ENCODE data around the gene C10orf120.

C10orf120 gene

GRCh38 chr10:122678266-122678665 lies 21.4 kb downstream of the C10orf120 start:
- in situ Hi-C loops (cut with HindIII; ENCODE audit: low sequenced_read_pairs), result no loop called here
- DNase-seq (ENCODE audit: low read depth, low spot score), result no peak
- no peak overlapping the region for H3K4me3 ChIP-seq (ENCODE audit: low read depth, low read length)
- TF ChIP-seq, protein P1, sequence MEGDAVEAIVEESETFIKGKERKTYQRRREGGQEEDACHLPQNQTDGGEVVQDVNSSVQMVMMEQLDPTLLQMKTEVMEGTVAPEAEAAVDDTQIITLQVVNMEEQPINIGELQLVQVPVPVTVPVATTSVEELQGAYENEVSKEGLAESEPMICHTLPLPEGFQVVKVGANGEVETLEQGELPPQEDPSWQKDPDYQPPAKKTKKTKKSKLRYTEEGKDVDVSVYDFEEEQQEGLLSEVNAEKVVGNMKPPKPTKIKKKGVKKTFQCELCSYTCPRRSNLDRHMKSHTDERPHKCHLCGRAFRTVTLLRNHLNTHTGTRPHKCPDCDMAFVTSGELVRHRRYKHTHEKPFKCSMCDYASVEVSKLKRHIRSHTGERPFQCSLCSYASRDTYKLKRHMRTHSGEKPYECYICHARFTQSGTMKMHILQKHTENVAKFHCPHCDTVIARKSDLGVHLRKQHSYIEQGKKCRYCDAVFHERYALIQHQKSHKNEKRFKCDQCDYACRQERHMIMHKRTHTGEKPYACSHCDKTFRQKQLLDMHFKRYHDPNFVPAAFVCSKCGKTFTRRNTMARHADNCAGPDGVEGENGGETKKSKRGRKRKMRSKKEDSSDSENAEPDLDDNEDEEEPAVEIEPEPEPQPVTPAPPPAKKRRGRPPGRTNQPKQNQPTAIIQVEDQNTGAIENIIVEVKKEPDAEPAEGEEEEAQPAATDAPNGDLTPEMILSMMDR (IDR thresholded peaks at IDR 0.05; ENCODE audit: low read depth, low read length), result no peak

DNA sequence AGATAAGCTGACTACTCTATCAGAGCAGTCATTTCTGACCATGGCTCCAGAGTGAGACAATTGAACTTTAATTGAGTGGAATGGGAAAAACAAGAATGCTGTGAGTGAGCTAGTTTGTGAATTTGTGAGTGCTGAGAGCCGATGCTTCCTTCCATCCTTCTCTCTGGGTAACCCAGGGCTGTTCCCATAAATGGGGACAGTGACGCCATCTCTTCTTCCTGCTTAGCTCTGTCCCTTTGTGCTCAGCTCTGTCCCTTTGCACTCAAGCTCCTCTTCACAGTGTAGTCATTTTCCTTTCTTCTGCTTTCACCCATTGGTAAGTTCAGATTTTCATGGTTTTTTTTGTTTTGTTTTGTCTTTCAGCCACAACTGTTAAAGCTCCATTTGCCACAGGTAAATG lies 24.4 kb downstream of the C10orf120 start:
- in situ Hi-C loops (cut with HindIII; ENCODE audit: low sequenced_read_pairs), result no loop called here
- no peak for DNase-seq (ENCODE audit: low read depth, low spot score)
- H3K4me3 ChIP-seq (ENCODE audit: low read depth, low read length), result no peak overlapping the region
- TF ChIP-seq, protein P1 (IDR thresholded peaks at IDR 0.05; ENCODE audit: low read depth, low read length), result no peak

DNA sequence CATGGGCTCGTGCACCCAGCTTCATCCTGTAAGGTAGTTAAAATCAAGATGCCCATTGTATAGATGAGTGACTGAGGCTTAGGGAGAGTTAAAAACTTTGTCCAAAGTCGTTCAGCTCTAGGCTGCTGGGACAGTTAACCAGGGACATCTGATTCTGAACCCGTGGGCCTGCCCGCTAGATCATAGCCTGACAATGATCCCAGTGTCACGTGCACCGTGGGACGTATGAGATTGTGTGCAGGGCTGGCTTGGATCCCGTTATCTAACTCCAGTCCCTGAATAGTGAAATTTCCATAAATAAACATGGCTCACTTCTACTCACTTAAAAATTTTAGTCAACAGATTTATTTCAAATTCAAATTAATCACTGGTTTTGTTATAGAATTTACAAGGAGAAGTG lies 24.9 kb downstream of the C10orf120 start:
- TF ChIP-seq, protein P1 (IDR thresholded peaks at IDR 0.05; ENCODE audit: low read depth, low read length), result no peak
- DNase-seq (ENCODE audit: low read depth, low spot score), result no peak
- in situ Hi-C loops (cut with HindIII; ENCODE audit: low sequenced_read_pairs), result no loop called here
- no peak overlapping the region for H3K4me3 ChIP-seq (ENCODE audit: low read depth, low read length)

DNA sequence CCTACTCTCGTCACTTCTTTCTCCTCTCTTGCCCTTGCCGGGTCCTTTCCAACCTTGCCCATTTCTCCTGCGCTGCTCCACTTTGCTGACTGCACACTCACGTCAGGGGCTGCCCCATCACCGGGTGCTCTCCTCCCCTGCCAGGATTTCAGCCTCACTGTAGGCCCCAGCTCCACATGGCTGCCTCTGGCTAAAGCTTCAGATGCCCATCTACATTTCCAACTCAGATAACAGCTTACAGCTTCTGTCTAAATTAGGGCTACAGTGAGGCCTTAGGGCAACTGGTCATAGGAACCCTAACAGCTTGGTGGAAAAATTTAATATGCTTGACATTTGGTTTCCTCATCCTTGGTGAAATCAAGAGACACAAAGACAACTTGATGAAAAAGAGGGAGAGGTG lies 25.9 kb downstream of the C10orf120 start:
- no peak for DNase-seq (ENCODE audit: low read depth, low spot score)
- in situ Hi-C loops (cut with HindIII; ENCODE audit: low sequenced_read_pairs), result no loop called here
- TF ChIP-seq, protein P1 (IDR thresholded peaks at IDR 0.05; ENCODE audit: low read depth, low read length), result no peak
- no peak overlapping the region for H3K4me3 ChIP-seq (ENCODE audit: low read depth, low read length)

DNA sequence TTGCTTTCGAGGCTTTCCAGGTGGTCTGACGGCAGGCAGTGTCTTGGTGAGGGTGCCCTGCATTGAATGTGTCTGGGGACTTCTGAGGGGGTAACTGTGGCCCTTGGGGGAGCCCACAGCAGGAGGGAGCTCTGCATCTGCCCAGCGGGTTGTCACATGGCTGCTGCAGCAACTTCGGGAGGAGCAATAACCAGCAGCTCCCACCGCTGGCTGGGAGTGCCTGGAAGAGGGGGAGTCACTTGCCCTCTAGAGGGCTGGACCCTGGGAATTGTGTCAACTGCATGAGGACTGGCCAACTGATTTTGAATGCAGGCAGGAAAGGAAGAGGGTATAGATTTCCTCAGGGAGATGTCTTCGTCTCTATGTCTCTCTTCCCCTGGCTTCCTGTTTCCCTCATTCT lies 26.4 kb downstream of the C10orf120 start:
- in situ Hi-C loops (cut with HindIII; ENCODE audit: low sequenced_read_pairs), result no loop called here
- no peak overlapping the region for H3K4me3 ChIP-seq (ENCODE audit: low read depth, low read length)
- TF ChIP-seq, protein P1 (IDR thresholded peaks at IDR 0.05; ENCODE audit: low read depth, low read length), result no peak
- DNase-seq (ENCODE audit: low read depth, low spot score), result no peak

DNA sequence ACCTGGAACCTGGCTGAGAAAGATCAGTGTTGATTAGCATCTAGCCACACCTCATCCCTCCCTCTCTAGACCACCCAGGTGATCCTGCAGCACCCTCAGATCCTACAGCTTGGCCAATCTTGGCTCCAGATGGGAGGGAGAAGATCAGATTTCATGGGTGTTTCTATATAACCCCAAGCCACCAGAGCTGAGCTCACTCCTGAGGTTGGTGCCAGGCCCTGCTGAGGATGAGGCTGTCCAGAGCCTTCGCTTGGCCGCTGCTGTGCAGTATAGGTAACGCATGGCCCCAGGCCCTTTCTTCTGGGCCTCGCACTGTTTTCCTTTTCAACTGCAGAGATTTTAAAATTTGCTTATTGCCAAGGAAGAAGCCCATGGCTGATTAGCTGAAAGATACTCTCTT lies 27.0 kb downstream of the C10orf120 start:
- TF ChIP-seq, protein P1 (IDR thresholded peaks at IDR 0.05; ENCODE audit: low read depth, low read length), result no peak
- in situ Hi-C loops (cut with HindIII; ENCODE audit: low sequenced_read_pairs), result no loop called here
- no peak for DNase-seq (ENCODE audit: low read depth, low spot score)
- no peak overlapping the region for H3K4me3 ChIP-seq (ENCODE audit: low read depth, low read length)

DNA sequence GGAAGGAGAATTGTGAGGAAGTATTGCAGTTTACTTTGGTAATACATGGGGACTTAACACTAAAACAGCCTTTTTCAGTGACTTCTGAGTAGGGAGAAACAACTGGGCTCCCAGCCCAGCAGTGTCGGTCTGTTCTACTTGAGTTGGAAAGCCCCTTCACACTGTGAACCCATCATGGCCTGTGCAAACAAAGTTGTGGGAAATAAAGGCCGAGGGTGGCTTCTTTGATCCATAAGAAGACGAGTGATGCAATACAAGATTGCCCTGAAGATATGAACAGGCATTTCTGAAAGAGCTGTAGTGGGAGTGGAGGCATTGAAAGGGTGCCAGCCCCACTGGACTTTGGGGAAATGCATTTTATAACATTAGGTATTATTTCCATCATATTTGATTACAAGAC lies 28.3 kb downstream of the C10orf120 start:
- no peak overlapping the region for H3K4me3 ChIP-seq (ENCODE audit: low read depth, low read length)
- no peak for DNase-seq (ENCODE audit: low read depth, low spot score)
- TF ChIP-seq, protein P1 (IDR thresholded peaks at IDR 0.05; ENCODE audit: low read depth, low read length), result no peak
- in situ Hi-C loops (cut with HindIII; ENCODE audit: low sequenced_read_pairs), result no loop called here
